NB4 (cell line): Measurements from ENCODE around the gene ADAMTS6.
A peak's percentile ranks its signal among the peaks of the same experiment; 100 is the strongest.

Experiments used
- POLR2A ChIP-seq: IDR thresholded peaks from 2 replicates; pipeline ENCODE4 v1.6.1; 2011; ENCODE audit warnings: mild to moderate bottlenecking; ENCODE audit not compliant: insufficient read length; ENCODE audit errors: extremely low read depth
- TF ChIP-seq, protein P1 (sequence below): IDR thresholded peaks from one replicate; pipeline ENCODE4 v1.5.1; 2012; ENCODE audit warnings: low read depth, low read length
- TF ChIP-seq, protein P2 (sequence below): IDR thresholded peaks from 2 replicates; pipeline ENCODE4 v1.6.1; 2011; ENCODE audit warnings: low read depth, low read length

DNA sequence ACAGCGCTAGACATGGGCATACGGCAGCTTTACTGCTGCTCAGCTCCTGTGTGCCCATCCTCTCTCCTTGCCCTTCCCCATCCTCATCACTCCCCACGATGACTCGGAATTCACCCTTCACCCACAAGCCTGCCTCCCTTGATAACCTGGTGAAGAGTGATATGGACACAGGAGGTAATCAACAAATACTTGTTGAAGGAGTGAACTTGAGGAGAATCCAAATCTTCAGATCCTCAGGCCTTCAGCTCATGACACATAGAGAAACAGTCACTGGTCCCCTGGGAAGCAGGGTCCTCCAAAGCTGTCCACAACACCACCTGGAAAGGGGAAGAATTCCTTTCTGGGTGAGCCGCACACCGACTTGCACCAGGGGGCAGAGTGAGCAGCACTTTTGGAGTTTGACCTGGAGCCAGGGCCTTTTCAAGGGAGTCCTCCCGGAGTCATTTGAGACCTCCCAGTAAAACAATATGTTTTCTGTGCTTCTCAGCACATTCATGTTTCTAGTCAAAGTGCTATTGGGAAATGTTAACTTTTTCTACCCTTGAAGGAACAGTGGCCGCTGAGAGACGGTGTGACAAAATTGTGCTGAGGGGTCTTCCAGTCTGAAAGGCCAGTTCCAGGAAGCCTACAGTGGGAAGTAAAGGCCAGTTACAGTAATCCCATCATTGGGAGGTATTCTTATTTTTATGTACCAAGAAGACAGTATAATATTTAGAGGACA lies 380.6 kb downstream of the ADAMTS6 start:
- TF ChIP-seq, protein P1, sequence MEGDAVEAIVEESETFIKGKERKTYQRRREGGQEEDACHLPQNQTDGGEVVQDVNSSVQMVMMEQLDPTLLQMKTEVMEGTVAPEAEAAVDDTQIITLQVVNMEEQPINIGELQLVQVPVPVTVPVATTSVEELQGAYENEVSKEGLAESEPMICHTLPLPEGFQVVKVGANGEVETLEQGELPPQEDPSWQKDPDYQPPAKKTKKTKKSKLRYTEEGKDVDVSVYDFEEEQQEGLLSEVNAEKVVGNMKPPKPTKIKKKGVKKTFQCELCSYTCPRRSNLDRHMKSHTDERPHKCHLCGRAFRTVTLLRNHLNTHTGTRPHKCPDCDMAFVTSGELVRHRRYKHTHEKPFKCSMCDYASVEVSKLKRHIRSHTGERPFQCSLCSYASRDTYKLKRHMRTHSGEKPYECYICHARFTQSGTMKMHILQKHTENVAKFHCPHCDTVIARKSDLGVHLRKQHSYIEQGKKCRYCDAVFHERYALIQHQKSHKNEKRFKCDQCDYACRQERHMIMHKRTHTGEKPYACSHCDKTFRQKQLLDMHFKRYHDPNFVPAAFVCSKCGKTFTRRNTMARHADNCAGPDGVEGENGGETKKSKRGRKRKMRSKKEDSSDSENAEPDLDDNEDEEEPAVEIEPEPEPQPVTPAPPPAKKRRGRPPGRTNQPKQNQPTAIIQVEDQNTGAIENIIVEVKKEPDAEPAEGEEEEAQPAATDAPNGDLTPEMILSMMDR: peak; percentile 42
- TF ChIP-seq, protein P2, sequence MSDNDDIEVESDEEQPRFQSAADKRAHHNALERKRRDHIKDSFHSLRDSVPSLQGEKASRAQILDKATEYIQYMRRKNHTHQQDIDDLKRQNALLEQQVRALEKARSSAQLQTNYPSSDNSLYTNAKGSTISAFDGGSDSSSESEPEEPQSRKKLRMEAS: no peak
- TF ChIP-seq POLR2A: no peak
